SK-N-MC (cell line): ENCODE results near the gene TM4SF1.

Experiments used
- DNase-seq: peaks from one replicate; pipeline ENCODE4 v3.0.0-alpha.2; 2011; ENCODE audit warnings: low read depth, low spot score
- H3K27ac ChIP-seq: fragments of 200-600 bp; sonication (generic); 2 replicates; pipeline ENCODE4 v1.5.1; 2016; ENCODE audit warnings: mixed run types
- H3K36me3 ChIP-seq: fragments of 200-600 bp; sonication (generic); 2 replicates; pipeline ENCODE4 v1.6.1; 2017; ENCODE audit warnings: antibody characterized with exemption, low read length, mixed read lengths; ENCODE audit not compliant: insufficient read depth
- H3K4me3 ChIP-seq: fragments of 200-600 bp; sonication (generic); 2 replicates; pipeline ENCODE4 v1.5.1; 2016
- H3K9ac ChIP-seq: fragments of 200-600 bp; sonication (generic); 2 replicates; pipeline ENCODE4 v1.8.0; 2017; ENCODE audit warnings: mixed run types, mixed read lengths; ENCODE audit not compliant: insufficient read length
- H3K9me3 ChIP-seq: fragments of 200-600 bp; sonication (generic); 2 replicates; pipeline ENCODE4 v1.6.1; 2017; ENCODE audit warnings: low read depth, mild to moderate bottlenecking, antibody characterized with exemption, low read length, moderate library complexity, mixed read lengths
- EZH2 ChIP-seq: fragments of 200-600 bp; sonication (generic); IDR thresholded peaks from one replicate; pipeline ENCODE4 v1.6.1; 2017; ENCODE audit warnings: antibody characterized with exemption
- FOXP2 ChIP-seq: optimal IDR thresholded peaks from 2 replicates; pipeline ENCODE3; 2011; ENCODE audit warnings: mild to moderate bottlenecking, moderate library complexity; ENCODE audit not compliant: insufficient read depth; ENCODE audit errors: extremely low read length, control extremely low read depth
- POLR2AphosphoS5 ChIP-seq: IDR thresholded peaks from 2 replicates; pipeline ENCODE4 v1.6.1; 2012; ENCODE audit warnings: mild to moderate bottlenecking, low read depth, low read length, borderline replicate concordance

TM4SF1 gene

GRCh38 chr3:149414557-149415231, 37.2 kb upstream of the TM4SF1 start:
- H3K27ac ChIP-seq = no peak overlapping the region
- TF ChIP-seq FOXP2 (no peak), POLR2AphosphoS5 (no peak), EZH2 (no peak)
- H3K36me3 ChIP-seq = no peaks in the 10 kb centered on the region
- no peak overlapping the region for H3K9ac ChIP-seq
- H3K4me3 ChIP-seq = no peak overlapping the region
- H3K9me3 ChIP-seq = no peaks in the 10 kb centered on the region
- no peak for DNase-seq

- no peak for TF ChIP-seq EZH2
- TF ChIP-seq FOXP2 = no peak
- TF ChIP-seq POLR2AphosphoS5 = no peak
Measured at GRCh38 chr3:149411583-149411982, 34.1 kb upstream of the TM4SF1 start.

GRCh38 chr3:149409351-149409750, 31.9 kb upstream of the TM4SF1 start:
- TF ChIP-seq POLR2AphosphoS5 = no peak
- TF ChIP-seq FOXP2 = no peak
- TF ChIP-seq EZH2 = no peak
- no peak overlapping the region for H3K27ac ChIP-seq

More at GRCh38 chr3:149411583-149411982, 34.1 kb upstream of the TM4SF1 start:
- no peak overlapping the region for H3K4me3 ChIP-seq
- DNase-seq = no peak
- no peak overlapping the region for H3K27ac ChIP-seq
- H3K36me3 ChIP-seq = no peaks in the 10 kb centered on the region
- no peaks in the 10 kb centered on the region for H3K9me3 ChIP-seq
- no peak overlapping the region for H3K9ac ChIP-seq

GRCh38 chr3:149407898-149408297, 30.4 kb upstream of the TM4SF1 start:
- TF ChIP-seq EZH2 (no peak), FOXP2 (no peak), POLR2AphosphoS5 (no peak)
- Histone ChIP-seq H3K36me3 (no peaks in the 10 kb centered on the region), H3K4me3 (no peak overlapping the region), H3K9me3 (no peaks in the 10 kb centered on the region), H3K27ac (no peak overlapping the region), H3K9ac (no peak overlapping the region)
- no peak for DNase-seq

More at GRCh38 chr3:149409351-149409750, 31.9 kb upstream of the TM4SF1 start:
- no peaks in the 10 kb centered on the region for H3K9me3 ChIP-seq
- no peak overlapping the region for H3K9ac ChIP-seq
- H3K4me3 ChIP-seq = no peak overlapping the region
- H3K36me3 ChIP-seq = no peaks in the 10 kb centered on the region
- DNase-seq = no peak

GRCh38 chr3:149406244-149406752, 28.8 kb upstream of the TM4SF1 start:
- no peak overlapping the region for H3K27ac ChIP-seq
- no peak overlapping the region for H3K9ac ChIP-seq
- TF ChIP-seq POLR2AphosphoS5 (no peak), EZH2 (no peak), FOXP2 (no peak)
- no peaks in the 10 kb centered on the region for H3K36me3 ChIP-seq
- H3K4me3 ChIP-seq = no peak overlapping the region
- H3K9me3 ChIP-seq = no peaks in the 10 kb centered on the region
- no peak for DNase-seq

GRCh38 chr3:149403443-149403842, 26.0 kb upstream of the TM4SF1 start:
- H3K27ac ChIP-seq = no peak overlapping the region

GRCh38 chr3:149402481-149402880, 25.0 kb upstream of the TM4SF1 start:
- TF ChIP-seq FOXP2 (no peak), POLR2AphosphoS5 (no peak)
- no peak for DNase-seq
- H3K9me3 ChIP-seq = no peaks in the 10 kb centered on the region
- H3K27ac ChIP-seq = no peak overlapping the region
- no peak overlapping the region for H3K4me3 ChIP-seq
- no peak overlapping the region for H3K9ac ChIP-seq
- no peaks in the 10 kb centered on the region for H3K36me3 ChIP-seq

More at GRCh38 chr3:149403443-149403842, 26.0 kb upstream of the TM4SF1 start:
- no peaks in the 10 kb centered on the region for H3K9me3 ChIP-seq
- H3K9ac ChIP-seq = no peak overlapping the region
- DNase-seq = no peak
- no peak overlapping the region for H3K4me3 ChIP-seq
- no peaks in the 10 kb centered on the region for H3K36me3 ChIP-seq
- TF ChIP-seq POLR2AphosphoS5 (no peak), EZH2 (no peak), FOXP2 (no peak)

GRCh38 chr3:149401926-149402310, 24.5 kb upstream of the TM4SF1 start:
- DNase-seq = no peak
- Histone ChIP-seq H3K9me3 (no peaks in the 10 kb centered on the region), H3K4me3 (no peak overlapping the region), H3K36me3 (no peaks in the 10 kb centered on the region), H3K9ac (no peak overlapping the region), H3K27ac (no peak overlapping the region)
- no peak for TF ChIP-seq POLR2AphosphoS5
- no peak for TF ChIP-seq EZH2
- TF ChIP-seq FOXP2 = no peak

- TF ChIP-seq POLR2AphosphoS5 (no peak), EZH2 (no peak), FOXP2 (no peak)
- Histone ChIP-seq H3K4me3 (no peak overlapping the region), H3K9ac (no peak overlapping the region), H3K9me3 (no peaks in the 10 kb centered on the region), H3K27ac (no peak overlapping the region), H3K36me3 (no peaks in the 10 kb centered on the region)
- DNase-seq = no peak
Measured at GRCh38 chr3:149401212-149401925, 23.9 kb upstream of the TM4SF1 start.
